ENCODE data around the gene MUC5B. TPM values are rescaled to one million over a fixed set of nuclear protein-coding genes. Genes with fewer than 3 reads are reported as not detected.
A peak's percentile ranks its signal among the peaks of the same experiment; 100 is the strongest.

Gene MUC5B
- total RNA-seq, 1 donor from 2014 or later, result 57.5 TPM

- intact Hi-C loops (cut with DNase I), result no loop called here
- Histone ChIP-seq H3K27ac (no peak overlapping the region), H3K27me3 (ENCODE audit: low read depth) (no peaks in the 10 kb centered on the region), H3K9me3 (no peaks in the 10 kb centered on the region), H3K36me3 (peaks cover 24% of the 10 kb centered on the region), H3K4me3 (no peak overlapping the region), H3K4me1 (peaks cover 85% of the 10 kb centered on the region)
- TF ChIP-seq, protein P1, sequence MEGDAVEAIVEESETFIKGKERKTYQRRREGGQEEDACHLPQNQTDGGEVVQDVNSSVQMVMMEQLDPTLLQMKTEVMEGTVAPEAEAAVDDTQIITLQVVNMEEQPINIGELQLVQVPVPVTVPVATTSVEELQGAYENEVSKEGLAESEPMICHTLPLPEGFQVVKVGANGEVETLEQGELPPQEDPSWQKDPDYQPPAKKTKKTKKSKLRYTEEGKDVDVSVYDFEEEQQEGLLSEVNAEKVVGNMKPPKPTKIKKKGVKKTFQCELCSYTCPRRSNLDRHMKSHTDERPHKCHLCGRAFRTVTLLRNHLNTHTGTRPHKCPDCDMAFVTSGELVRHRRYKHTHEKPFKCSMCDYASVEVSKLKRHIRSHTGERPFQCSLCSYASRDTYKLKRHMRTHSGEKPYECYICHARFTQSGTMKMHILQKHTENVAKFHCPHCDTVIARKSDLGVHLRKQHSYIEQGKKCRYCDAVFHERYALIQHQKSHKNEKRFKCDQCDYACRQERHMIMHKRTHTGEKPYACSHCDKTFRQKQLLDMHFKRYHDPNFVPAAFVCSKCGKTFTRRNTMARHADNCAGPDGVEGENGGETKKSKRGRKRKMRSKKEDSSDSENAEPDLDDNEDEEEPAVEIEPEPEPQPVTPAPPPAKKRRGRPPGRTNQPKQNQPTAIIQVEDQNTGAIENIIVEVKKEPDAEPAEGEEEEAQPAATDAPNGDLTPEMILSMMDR (IDR thresholded peaks at IDR 0.05), result no peak
- no peak for DNase-seq
- no peak for ATAC-seq
These were observed 83.6 kb downstream of the MUC5B start for GRCh38 chr11:1306186-1307162.

DNA sequence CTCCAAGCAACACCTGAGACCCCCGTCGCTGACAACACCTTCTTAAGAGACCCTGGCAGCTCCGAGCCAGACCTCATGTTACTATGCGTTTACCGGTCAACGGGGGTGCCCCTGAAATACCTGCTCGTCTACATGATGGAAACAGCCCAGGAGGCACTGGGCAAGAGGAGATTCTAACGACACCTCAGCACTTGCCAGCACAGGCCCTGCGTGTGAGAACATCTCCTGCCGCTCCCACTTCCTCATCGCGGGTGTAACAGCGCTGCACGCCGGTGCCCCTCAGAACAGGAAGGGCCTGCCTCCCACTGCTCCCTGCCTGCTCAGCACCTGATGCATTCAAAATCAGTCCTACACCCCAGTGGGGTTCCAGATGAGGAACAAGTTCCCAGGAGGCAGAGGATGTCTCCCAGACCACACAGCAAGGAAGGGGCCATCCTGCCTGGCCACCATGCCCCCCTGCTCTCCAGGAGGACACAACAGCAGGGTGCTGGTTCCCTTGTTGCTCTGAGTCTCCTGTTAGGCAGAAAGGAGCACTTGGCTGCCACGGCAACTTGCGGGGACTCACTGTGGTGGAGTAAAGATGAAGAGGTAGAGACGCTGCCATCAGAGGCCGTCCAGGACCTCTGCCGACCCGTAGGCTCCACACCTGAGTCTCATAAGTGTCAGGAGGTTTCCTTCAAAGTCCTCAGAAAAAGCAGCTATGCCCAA is 84.5 kb downstream of the MUC5B start:
- Histone ChIP-seq H3K4me1 (peaks cover 78% of the 10 kb centered on the region), H3K27ac (no peak overlapping the region), H3K36me3 (peaks cover 24% of the 10 kb centered on the region), H3K4me3 (no peak overlapping the region), H3K27me3 (ENCODE audit: low read depth) (no peaks in the 10 kb centered on the region), H3K9me3 (no peaks in the 10 kb centered on the region)
- TF ChIP-seq, protein P1 (IDR thresholded peaks at IDR 0.05), result no peak
- peak; percentile 79 for DNase-seq
- no peak for ATAC-seq
- intact Hi-C loops (cut with DNase I), result no loop called here

DNA sequence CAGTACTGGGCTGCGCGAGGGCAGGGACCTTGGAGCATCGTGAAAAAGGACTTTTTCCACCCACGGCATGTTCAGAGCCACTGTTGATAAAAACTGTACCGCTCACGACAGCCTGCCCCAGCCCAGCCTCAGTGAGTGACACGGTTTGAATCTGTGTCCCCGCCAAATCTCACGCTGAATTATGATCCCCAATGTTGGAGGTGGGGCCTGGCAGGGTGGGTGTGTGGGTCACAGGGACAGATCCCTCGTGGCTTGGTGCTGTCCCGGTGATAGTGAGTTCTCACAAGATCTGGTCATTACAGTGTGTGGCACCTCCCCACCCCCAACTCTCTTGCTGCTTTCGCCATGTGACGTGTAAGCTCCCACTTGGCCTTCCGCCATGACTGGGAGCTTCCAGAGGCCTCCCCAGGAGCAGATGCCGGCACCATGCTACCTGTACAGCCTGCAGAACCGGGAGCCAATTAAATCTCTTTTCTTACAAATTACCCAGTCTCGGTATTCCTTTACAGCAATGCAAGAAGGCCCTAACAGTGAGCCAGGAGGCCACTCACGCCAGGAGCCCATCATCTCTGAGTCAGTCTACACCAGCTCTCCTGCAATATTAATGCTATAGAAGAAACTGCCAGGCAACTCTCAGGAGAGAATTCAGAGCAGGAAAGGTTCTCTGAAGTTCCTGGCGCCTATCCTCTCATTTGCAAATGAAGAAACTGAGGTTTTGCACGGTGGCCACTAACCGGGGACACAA is 85.3 kb downstream of the MUC5B start:
- intact Hi-C loops (cut with DNase I), result no loop called here
- DNase-seq (no peak), ATAC-seq (no peak)
- Histone ChIP-seq H3K9me3 (no peaks in the 10 kb centered on the region), H3K4me1 (peaks cover 69% of the 10 kb centered on the region), H3K4me3 (peak overlapping the region; percentile 94), H3K27ac (peak overlapping the region; percentile 95), H3K36me3 (peaks cover 22% of the 10 kb centered on the region), H3K27me3 (ENCODE audit: low read depth) (no peaks in the 10 kb centered on the region)
- TF ChIP-seq, protein P1 (IDR thresholded peaks at IDR 0.05), result no peak

- DNase-seq (no peak), ATAC-seq (peak; percentile 63 to 79)
- peak overlapping the region; percentile 95 for H3K27ac ChIP-seq
These were observed 86.1 kb downstream of the MUC5B start for GRCh38 chr11:1308743-1309497.

More at GRCh38 chr11:1308743-1309497, 86.1 kb downstream of the MUC5B start:
- no peaks in the 10 kb centered on the region for H3K27me3 ChIP-seq (ENCODE audit: low read depth)
- peaks cover 19% of the 10 kb centered on the region for H3K36me3 ChIP-seq
- TF ChIP-seq, protein P1 (IDR thresholded peaks at IDR 0.05), result no peak
- H3K4me3 ChIP-seq, result peak overlapping the region; percentile 94
- no peaks in the 10 kb centered on the region for H3K9me3 ChIP-seq
- intact Hi-C loops (cut with DNase I), result no loop called here
- peaks cover 62% of the 10 kb centered on the region for H3K4me1 ChIP-seq
